ENCODE results near the gene SF3B5.
"Not testable (repeated sequence)": the region's sequence is repeated elsewhere in the genome, so short reads cannot be mapped to it uniquely, and the experiment has no call there.

SF3B5 gene

GRCh38 chr6:144104898-144105487, 9.6 kb upstream of the SF3B5 start:
- DNase-seq (ENCODE audit: low spot score) = peak; percentile 68

- no peak for DNase-seq (ENCODE audit: low spot score)
These were observed 9.1 kb upstream of the SF3B5 start for GRCh38 chr6:144104488-144104887.

GRCh38 chr6:144103026-144103563, 7.7 kb upstream of the SF3B5 start:
- no peak for DNase-seq (ENCODE audit: low spot score)

- DNase-seq (ENCODE audit: low spot score) = no peak
These were observed 3.6 kb upstream of the SF3B5 start for GRCh38 chr6:144098993-144099392.

GRCh38 chr6:144094731-144095133, 641 bp downstream of the SF3B5 start:
- DNase-seq (ENCODE audit: low spot score) = no peak

GRCh38 chr6:144093658-144094057, 1.7 kb downstream of the SF3B5 start:
- no peak for DNase-seq (ENCODE audit: low spot score)

GRCh38 chr6:144093236-144093635, 2.1 kb downstream of the SF3B5 start:
- DNase-seq (ENCODE audit: low spot score) = no peak

GRCh38 chr6:144090384-144090783, 5.0 kb downstream of the SF3B5 start:
- DNase-seq (ENCODE audit: low spot score) = no peak

- no peak for DNase-seq (ENCODE audit: low spot score)
These were observed 7.5 kb downstream of the SF3B5 start for GRCh38 chr6:144087789-144088426.

- DNase-seq (ENCODE audit: low spot score) = no peak
These were observed 8.4 kb downstream of the SF3B5 start for GRCh38 chr6:144086959-144087358.

- no peak for DNase-seq (ENCODE audit: low spot score)
These were observed 12.2 kb downstream of the SF3B5 start for GRCh38 chr6:144083172-144083571.

GRCh38 chr6:144082412-144082811, 13.0 kb downstream of the SF3B5 start:
- not testable (repeated sequence) for DNase-seq (ENCODE audit: low spot score)

GRCh38 chr6:144077871-144078270, 17.5 kb downstream of the SF3B5 start:
- no peak for DNase-seq (ENCODE audit: low spot score)

GRCh38 chr6:144075875-144076274, 19.5 kb downstream of the SF3B5 start:
- DNase-seq (ENCODE audit: low spot score) = no peak

GRCh38 chr6:144075187-144075586, 20.2 kb downstream of the SF3B5 start:
- DNase-seq (ENCODE audit: low spot score) = no peak

GRCh38 chr6:144073024-144073423, 22.3 kb downstream of the SF3B5 start:
- DNase-seq (ENCODE audit: low spot score) = no peak

GRCh38 chr6:144069506-144069905, 25.9 kb downstream of the SF3B5 start:
- DNase-seq (ENCODE audit: low spot score) = no peak

- DNase-seq (ENCODE audit: low spot score) = no peak
These were observed 26.6 kb downstream of the SF3B5 start for GRCh38 chr6:144068794-144069193.

- no peak for DNase-seq (ENCODE audit: low spot score)
These were observed 28.5 kb downstream of the SF3B5 start for GRCh38 chr6:144066741-144067484.

- no peak for DNase-seq (ENCODE audit: low spot score)
These were observed 29.1 kb downstream of the SF3B5 start for GRCh38 chr6:144066255-144066654.

- DNase-seq (ENCODE audit: low spot score) = no peak
These were observed 30.1 kb downstream of the SF3B5 start for GRCh38 chr6:144065213-144065660.

GRCh38 chr6:144064402-144065212, 30.8 kb downstream of the SF3B5 start:
- peak; percentile 6 for DNase-seq (ENCODE audit: low spot score)

Measured in Ammon's horn (tissue), 1 donor.